A172 (cell line): ENCODE data around the gene CCDC201. TPM values are rescaled to one million over a fixed set of nuclear protein-coding genes. Genes with fewer than 3 reads are reported as not detected.

ENCODE experiments used
- DNase-seq: peaks from one replicate; pipeline ENCODE4 v3.0.0-alpha.2; 2015; ENCODE audit warnings: low spot score
- total RNA-seq: library from RNA; depleted of rRNA; stranded (reverse); fragments of >200 nt; shearing (Covaris generic); gene quantifications from 2 replicates; pipeline ENCODE4 v1.2.3, GENCODE V29; 2014; rRNA removed

CCDC201 gene, protein sequence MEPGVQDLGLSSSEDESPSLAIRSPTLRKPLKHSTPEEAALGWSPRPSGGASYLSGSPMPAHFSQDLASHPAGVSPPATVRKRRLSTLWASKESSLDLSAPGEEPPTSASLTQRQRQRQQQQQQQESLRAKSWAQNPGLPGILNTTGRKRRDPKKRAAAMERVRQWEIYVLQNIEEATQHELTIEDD
- not detected in 2 replicates for total RNA-seq

DNA sequence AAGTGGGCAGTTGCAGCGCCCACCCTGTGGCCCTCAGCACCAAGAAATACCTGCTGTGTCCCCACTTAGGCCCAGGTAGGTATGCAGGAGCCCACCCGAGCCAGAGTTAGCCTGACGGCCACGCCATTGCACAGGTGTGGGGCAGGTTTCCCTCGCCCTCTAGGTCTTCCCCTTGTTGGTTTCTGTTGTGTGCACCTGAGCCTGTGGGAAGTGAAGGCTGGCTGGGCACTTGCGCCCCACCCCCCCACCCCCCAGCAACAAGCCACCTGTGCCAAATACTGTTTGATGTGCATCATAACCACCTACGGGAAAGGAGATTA lies at the start of gene CCDC201:
CCDC201 (minus strand) TSS at position 48 of the 320 bp plus-strand sequence. CDS start 75 bp downstream, outside the sequence.
- DNase-seq, result no peak

DNA sequence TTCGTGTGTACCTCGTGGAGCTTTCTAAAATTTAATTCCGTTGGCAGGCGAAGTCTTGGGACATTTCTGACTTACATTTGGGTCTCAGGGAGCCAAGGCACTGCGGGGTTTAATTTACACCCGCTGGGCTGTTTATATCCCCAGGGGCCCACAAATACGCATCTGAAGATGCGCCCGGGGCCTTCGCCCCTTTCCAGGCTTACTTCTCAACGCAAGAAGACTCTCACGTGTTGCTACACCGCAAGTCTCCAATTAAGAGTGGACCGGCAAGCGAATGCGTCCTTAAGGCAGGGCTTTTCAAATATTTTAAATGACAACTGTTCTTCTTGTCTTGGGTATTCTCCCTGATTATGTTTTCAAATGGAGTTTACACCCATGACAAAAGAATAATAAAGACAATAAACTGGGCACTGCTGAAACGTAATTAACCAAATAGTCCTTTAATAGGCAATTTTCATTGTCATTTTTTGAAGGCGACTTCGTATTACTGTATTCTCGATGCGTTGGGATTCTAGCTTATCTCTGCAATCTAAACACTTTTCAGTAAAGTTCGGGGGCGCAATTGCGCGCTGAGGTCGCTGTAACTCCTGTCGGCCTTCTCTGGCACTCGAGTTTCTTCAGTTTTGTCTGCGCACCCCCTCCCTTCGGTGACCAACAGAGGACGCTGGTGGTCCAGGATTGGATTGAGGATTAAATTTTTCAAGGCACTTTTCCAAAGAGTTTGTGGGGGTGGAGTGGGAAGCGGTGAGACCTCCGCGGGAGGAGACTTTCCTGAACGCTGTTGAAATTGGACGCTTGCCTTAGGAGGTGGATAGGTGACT lies 49.0 kb upstream of the CCDC201 start:
- peak; percentile 54 for DNase-seq

DNA sequence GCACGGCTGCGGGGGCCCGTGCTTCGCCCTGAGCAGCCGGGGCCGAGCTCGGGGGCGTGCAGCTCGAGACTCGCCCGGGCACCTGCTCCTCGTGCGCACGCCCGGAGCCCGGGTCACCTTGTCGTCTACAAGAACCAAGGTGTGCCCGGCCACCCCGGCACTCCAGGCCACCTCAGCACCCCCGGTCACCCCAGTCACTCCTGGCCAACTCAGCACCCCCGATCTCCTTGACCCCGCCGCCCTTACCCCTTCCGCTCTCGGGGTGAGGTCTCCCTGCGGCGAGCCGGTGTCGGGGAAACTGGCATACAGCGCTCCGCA lies 48.5 kb upstream of the CCDC201 start:
- no peak for DNase-seq

DNA sequence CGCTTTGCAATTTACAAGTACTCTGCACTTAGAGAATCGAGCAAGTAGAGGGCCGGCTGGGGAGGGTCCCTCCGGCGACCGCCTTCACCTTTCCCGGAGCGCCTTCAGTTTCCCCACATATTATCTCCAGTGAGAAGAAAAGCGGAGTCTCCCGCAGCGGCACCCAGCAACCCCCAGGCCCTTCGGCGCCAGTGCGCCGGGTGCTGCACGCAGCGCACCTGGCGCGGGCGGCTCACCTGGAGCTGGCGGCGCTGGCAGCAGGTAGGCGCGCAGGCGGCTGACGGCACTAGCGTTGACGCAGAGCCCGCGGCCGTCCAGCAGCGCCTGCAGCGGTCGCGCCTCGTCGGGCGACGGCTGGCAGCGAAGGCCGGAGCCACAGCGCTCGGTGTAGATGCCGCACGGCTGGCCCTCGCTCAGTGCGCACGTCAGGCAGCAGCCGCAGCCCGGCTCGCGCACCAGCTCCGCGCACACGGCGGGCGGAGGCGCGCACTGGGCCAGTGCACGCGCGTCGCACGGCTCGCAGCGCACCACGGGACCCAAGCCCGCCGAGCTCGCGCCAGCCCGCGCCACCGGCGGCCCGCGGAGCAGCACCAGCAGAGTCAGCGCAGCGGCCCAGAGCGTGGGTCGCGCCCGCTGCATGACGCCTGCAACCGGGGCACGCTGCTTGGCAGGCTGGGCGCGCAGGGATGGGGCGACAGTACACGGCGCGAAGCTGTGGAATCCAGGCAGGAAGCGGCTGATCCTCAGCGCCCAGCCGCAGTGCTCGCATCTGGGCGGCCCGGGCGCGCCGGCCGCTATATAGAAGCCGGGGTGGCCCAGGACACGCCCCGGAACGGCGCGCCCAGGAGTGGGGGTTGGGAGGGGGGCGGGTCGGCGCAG lies 47.9 kb upstream of the CCDC201 start, which contains the start of gene IGFBP3:
IGFBP3 (minus strand) TSS at position 771 of the 879 bp plus-strand sequence; CDS start at position 639, 132 bp downstream.
- peak; percentile 47 for DNase-seq

DNA sequence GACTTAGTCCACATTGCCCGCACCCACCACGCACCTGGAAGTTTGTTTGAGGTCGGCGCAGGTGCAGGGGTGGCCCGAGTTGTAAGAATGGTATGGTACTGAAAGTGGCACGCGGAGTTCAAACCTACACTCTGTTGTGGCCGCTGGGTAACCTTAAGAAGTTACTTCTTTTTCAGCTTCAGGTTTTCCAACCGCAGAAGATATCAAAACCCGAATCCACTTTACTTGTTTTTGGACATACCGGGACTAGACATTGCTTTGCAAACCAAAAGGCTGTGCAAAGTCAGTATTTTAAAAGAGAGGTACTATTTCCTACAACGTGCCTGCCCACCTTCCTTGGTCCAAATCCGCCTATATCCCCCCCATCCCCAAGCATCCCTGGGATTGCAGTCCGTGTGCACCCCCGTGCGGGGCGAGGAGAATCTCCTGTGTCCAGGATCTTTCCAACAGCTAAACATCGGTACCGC lies 47.1 kb upstream of the CCDC201 start:
- no peak for DNase-seq

DNA sequence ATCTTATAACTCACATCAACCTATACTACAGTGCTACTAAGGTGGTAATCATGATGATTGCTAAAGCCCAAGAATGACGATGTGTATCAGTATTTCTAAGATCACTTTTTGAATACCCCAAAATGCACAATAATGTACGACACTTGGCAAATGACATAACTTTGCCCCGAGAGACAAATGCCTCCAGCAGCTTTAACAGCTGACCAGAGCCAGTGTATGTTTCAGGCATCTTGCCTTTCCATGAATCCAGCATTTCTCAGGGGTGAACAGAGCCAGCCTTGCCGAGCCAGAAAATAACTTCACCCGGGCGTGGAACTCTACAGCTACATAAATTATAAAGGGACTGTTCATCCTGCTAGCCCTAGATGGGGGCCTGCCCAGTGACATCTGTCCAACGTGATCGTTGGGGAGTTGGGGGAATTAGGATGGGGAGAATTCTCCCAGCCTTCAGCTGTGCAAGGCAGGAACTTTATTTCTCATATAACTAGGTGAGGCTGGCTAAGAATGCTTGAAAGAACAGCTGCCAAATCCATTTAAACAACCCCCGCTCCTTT lies 46.4 kb upstream of the CCDC201 start:
- no peak for DNase-seq

DNA sequence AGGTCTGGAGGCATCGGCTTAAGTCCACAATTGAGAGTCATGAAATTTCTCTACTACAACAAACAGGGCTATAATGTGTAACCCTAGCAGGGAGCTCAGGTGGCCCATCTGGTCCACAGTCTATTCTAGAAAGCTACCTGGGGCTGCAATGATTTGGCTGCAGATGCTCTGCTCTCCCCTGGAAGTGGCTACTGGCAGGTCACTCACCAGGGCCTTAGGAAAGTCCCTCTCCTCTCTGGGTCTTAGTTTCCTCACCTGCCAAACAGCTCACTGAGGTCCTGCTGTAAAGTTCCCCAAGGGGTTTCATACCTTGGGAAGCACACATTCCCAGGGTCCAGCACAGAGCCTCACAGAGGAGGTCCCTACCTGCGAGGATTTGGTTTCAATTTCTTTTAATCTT lies 45.7 kb upstream of the CCDC201 start:
- DNase-seq, result no peak

DNA sequence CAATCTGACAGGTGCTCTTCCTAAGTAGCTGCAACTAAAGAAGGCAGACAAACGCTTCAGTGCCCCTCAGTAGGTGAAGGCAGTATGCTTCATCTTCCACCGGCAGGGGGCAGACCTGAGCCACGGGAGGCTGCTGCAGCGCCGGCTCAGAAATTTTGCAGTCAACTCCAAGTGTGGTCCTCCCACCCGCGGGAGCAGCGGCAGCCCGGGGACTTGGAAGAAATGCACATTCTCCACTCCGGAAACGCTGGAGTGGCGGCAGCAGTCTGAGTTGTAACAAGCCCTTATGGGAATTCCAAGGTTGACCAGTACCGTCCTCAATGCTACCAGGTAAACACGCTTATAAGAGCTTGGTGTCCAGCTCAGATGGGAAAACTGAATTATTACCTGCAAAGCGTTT lies 44.8 kb upstream of the CCDC201 start:
- DNase-seq, result peak; percentile 65

DNA sequence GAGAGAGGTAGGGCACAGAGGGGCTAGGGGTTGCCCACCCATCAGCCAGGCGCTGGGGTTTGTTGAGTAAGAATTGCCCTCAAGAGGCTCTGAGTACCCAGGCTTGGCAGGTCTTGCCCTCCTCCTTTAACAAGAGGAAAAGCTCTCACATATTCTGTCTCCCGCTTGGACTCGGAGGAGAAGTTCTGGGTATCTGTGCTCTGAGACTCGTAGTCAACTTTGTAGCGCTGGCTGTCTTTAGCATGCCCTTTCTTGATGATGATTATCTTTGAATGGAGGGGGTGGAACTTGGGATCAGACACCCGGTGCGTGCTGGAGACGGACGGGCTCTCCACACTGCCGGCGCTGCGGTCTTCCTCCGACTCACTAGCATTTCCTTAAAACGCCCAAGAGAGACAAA lies 44.2 kb upstream of the CCDC201 start:
- DNase-seq, result no peak

DNA sequence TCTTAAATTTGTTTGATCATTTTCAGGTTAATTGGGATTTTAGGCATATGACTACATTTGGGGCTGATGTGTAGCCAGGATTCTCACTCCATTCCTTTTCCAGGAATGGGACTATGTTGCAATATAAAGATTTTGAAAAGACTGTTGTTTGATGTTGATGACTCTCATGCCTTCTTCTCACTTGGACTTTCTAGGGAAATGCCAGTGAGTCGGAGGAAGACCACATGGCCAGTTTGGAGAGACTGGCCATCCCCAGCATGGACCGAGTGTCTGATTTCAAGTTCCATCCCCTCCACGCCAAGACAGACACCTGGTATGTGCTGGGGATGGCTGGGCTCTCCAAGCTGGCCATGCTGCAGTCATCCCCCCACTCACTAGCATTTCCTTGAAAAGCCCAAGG lies 42.7 kb upstream of the CCDC201 start:
- no peak for DNase-seq

DNA sequence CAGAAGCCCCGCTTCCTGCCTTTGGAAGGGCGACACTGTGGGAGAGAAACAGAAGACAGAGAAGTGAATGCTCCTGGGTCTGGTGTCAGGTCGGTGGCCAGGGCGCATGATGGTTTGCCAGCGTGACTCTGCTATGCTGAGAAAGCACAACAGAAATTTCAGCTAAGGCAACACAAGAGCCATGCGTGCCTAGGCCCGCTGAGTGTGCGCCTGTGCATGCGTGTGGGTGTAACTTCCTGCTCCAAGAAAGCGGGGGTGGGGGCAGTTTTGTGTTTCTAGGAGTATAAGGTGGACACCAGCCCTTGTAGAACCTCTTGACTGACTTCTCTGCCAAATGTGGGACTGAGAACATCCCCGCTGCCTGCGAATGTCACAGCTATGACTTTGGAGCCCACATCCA lies 42.0 kb upstream of the CCDC201 start:
- no peak for DNase-seq

DNA sequence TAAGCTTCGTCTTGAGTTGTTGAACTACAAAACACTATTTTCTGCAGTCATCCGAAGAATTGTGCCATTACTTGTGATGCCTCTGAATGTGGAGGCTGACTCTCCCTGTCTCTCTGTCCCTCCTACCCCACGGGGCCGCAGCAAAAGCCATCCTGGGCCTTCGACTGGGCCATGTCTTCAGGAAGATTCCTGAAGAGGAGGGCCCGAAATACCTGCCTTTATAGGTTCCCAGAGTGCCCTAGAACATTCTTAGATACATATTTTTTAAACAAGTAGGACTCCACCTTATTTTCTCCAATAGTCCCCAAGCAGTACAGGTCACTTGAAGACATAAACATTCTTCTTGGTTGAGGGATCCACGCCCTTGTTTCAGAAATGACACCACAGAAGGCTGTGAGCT lies 40.1 kb upstream of the CCDC201 start:
- no peak for DNase-seq

DNA sequence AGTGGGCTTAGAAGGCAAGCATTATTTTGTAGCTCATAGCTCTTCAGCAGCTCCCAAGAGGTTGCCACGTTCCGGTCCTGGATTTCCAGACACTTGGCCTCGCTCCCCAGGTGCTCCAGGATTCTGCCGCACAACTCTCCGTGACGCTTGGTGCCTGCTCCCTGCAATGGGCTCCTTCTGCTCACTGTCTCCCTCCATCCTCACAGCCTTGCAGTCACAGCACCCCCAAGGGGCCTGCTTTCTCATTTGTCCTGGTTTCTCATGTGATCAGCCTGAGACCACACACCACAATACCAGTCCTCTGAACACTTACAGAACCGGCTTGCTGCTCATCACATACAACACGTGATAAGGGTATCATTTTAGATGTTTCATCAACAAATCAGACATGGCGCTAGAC lies 38.4 kb upstream of the CCDC201 start:
- no peak for DNase-seq

DNA sequence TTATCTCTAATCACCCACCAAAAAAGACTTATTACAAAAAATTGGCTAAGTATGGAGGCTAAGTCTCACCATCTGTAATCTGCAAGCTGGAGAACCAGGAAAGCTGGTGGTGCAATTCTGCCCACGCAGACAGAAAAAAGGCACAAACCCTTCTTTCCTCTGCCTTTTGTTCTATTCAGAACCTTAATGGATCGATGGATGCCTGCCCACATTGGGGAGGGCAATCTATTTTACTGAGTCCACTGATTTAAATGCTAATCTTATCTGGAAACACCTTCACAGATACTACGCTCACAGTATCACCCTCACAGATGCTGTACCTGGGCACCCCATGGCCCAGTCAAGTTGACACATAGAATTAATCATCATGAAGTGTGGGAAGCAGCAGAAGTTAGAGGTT lies 38.0 kb upstream of the CCDC201 start:
- no peak for DNase-seq

DNA sequence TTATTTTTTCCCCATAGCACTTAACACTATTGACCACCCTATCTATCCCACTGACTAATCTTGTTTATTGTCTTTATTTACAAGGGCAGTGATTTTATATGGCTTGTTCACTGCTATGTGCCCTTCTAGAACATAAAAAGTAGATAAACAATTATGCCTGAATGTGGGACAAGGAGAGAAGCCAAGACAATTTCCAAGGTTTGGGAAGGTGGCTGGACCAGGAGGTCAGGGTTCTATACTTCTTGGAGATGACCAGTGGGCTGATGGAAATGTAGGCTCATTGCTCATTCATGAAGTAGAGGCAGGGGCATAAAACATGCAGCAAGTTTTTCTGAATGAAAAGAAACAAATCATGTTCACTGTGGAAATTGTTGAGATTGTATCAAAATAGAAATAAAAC lies 36.7 kb upstream of the CCDC201 start:
- no peak for DNase-seq

DNA sequence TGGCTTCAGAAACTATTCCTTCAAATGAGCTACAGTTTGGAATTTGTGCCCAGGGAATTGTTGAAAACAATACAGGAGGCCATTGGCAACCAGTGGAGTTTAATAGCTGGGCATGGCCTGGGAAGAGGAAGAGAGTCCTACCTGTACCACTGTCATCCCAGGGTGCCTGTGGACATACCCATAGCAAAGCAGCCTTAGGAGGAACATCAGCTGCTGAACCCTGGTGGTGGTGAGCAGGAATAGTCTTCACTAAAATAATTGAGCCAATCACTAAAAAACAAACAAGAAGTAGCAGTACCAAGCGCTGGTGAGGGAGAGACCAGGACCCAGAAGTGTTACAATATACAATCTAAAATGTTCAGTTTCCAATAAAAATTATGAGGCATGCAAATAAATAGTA lies 29.9 kb upstream of the CCDC201 start:
- no peak for DNase-seq

DNA sequence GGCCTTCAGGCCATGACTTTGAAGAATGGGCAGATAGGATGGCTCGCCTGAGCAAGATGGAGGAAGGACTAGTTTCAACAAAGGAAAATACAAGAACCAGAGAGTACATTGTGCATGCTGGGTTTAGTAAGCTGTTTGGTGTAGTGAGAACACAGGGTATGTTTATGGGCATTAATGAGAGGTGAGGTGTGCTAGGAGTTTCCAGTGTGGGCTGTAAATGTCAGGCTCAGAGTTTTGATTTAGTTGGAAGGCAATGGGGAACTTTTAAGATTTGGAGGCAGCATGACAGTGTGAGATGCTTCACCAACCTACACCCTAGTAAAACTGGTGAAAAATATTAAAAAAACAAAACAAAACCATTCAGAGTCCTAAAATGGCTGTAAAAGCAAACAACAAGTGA lies 28.7 kb upstream of the CCDC201 start:
- no peak for DNase-seq

DNA sequence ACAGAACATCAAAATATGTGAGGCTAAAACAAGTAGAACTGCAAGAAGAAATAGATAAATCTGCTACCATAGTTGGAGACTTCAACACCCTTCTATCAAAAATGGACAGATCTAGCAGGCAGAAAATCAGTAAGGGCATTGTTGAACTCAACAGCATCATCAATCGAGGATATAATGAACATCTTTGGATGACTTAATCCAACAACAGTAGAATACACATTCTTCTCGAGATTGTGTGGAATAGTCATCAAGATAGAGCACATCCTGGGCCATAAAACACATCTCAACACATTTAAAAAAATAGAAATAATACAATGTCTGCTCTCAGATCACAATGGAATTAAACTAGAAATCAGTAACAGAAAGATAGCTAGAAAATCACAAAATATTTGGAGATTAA lies 25.3 kb upstream of the CCDC201 start:
- peak; percentile 31 for DNase-seq

DNA sequence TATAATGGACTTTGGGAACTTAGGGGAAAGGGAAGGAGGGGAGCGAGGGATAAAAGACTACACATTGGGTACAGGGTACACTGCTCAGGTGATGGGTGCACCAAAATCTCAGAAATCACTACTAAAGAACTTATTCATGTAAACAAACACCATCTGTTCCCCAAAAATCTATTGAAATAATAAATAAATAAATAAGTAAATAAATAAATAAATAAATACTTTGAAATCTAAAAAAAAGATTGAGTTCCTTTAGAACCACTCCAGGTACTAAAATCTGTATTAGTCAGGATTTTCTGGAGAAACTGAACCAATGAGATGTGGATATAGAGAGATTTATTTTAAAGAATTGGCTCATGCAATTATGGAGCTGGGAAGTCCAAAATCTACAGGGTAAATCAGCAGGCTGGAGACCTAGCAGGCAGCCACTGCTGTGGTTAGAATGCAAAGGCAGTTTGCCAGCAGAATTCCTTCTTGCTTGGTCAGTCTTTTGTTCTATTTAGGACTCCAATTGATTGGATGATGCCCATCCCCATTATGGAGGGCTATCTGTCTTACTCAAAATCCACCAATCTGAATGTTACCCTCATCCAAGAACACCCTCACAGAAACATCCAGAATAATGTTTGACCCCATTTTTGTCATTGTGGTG lies 24.3 kb upstream of the CCDC201 start:
- DNase-seq, result peak; percentile 98

DNA sequence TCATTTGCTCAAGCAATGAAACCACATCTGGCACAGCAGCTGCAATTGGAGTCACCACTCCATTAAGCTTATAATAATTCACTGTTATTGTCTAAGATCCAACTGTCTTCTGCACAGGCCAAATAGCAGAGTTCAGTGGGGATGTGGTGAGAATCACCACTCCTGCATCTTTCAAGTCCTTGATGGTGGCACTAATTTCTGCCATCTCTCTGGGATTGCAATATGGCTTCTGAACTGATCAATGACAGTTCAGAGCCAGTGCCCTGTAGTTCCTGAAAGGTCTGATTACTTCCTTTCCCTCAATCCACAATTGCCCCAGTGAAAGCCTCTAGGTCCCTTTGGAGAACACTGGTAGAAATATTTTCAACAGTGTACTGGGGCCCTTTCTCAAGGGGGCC lies 21.8 kb upstream of the CCDC201 start:
- no peak for DNase-seq

DNA sequence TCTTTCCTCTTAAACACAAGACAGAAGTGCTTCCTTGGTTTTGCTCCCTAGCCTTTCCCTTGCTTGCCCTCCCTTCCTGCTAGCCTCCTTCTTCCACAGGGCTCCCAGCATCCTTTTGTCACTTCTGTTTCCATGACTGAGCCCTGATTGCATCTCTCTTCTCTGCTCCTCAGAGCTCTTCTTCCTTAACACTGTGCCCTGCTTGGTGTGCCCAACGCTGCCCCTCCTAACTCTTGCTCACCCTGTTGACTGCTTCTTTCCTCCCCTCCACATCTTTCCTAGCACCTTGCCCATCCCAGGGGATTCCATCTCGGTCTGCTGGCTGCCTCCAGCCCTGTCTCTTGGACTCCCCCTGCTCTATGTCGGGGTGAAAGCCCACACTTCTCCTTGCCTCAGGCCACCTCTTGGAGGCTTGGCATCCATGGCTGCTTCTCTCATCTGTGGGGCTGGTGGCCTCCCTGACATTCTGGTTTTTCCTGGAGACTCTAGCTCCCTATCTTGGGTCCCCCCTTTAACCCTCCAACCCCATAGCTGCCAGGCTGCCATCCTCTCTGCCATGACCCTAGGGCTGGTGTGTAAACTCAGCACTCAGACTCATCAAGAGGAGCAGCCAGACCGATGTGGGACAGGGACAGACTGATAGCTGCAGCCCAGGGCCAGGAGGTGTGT lies 21.2 kb upstream of the CCDC201 start:
- no peak for DNase-seq
